ENCODE measurements around the gene VPS26C. TPM values are rescaled to one million over a fixed set of nuclear protein-coding genes. Genes with fewer than 3 reads are reported as not detected.

VPS26C gene
- total RNA-seq, 1 experiment from 2014 or later = 41.4 TPM

Small RNA genes within 50 kb of the gene (small RNA-seq; reads per million reads assigned to genes)
- gene RN7SL678P = 0 reads per million in 2 experiments

Other genes with a start within 250 kb of the VPS26C start
- gene PIGP, start 194.3 kb downstream of the VPS26C start, total RNA-seq (2014; rRNA removed; shearing (Covaris generic)) = 28.2 TPM in 2 replicates
- gene TTC3, start 194.1 kb downstream of the VPS26C start, total RNA-seq (2014; rRNA removed; shearing (Covaris generic)) = 38.0 and 44.5 TPM in 2 replicates
- 34.3 and 38.8 TPM in 2 replicates for gene DYRK1A, start 99.4 kb upstream of the VPS26C start, total RNA-seq (2014; rRNA removed; shearing (Covaris generic))

Measured in NCI-H460 (cell line).